Thyroid gland (tissue), 4 donors: Measurements from ENCODE around the gene PLXNA3. TPM values are rescaled to one million over a fixed set of nuclear protein-coding genes. Genes with fewer than 3 reads are reported as not detected.

ENCODE experiments used
- DNase-seq, 2 donors: peaks; one replicate each; pipeline ENCODE4 v3.0.0-alpha.2; 2019
- H3K27ac ChIP-seq, 3 donors: fragments of 200-600 bp; sonication (generic); 1 replicate in 2 of 3; 2 replicates in 1 of 3; pipeline ENCODE4 v1.5.1; 2016 to 2019; ENCODE audit warnings: mild to moderate bottlenecking in 1 of 3, moderate library complexity in 1 of 3
- H3K27me3 ChIP-seq: fragments of 200-600 bp; sonication (generic); one replicate; pipeline ENCODE4 v1.5.1; 2019
- H3K36me3 ChIP-seq, 2 donors: fragments of 200-600 bp; sonication (generic); one replicate each; pipeline ENCODE4 v1.5.1; 2016 to 2019
- H3K4me1 ChIP-seq, 2 donors: fragments of 200-600 bp; sonication (generic); one replicate each; pipeline ENCODE4 v1.5.1; 2017 to 2019
- H3K4me3 ChIP-seq, 3 donors: fragments of 200-600 bp; sonication (generic); replicated peaks in 1 of 3; 1 replicate in 2 of 3; 2 replicates in 1 of 3; pipeline ENCODE4 v1.5.1; 2016; ENCODE audit warnings: mild to moderate bottlenecking in 1 of 3
- H3K9me3 ChIP-seq: fragments of 200-600 bp; sonication (generic); one replicate; pipeline ENCODE4 v1.5.1; 2017
- CTCF ChIP-seq, 6 experiments: fragments of 200-600 bp in 3 of 6; fragments of 450-650 bp in 3 of 6; sonication (generic) in 3 of 6; IDR thresholded peaks; one replicate each; pipeline ENCODE4 v1.5.1; 2016 to 2019; ENCODE audit warnings: antibody characterized with exemption in 6 of 6, mild to moderate bottlenecking in 2 of 6, inconsistent platforms in 1 of 6, moderate library complexity in 1 of 6
- POLR2A ChIP-seq, 2 donors: fragments of 450-650 bp; IDR thresholded peaks; one replicate each; pipeline ENCODE4 v1.6.1; 2017; ENCODE audit warnings: antibody characterized with exemption in 2 of 2, mild to moderate bottlenecking in 2 of 2, moderate library complexity in 1 of 2
- WGBS, 2 donors: methylation state at CpG; one replicate each; pipeline ENCODE4 v1.1.5; 2017; 5-methylcytosine and 5-hydroxymethylcytosine counted together
- intact Hi-C: fragments of 100-400 bp; cut with DNase I; formaldehyde crosslinking; loops from one replicate; pipeline ENCODE4 v1.15.1; 2023
- total RNA-seq, 4 donors: library from RNA; depleted of rRNA; stranded (reverse); fragments of >200 nt; gene quantifications; one replicate each; pipeline ENCODE4 v1.2.3, GENCODE V29; 2016

Gene PLXNA3
- 10 to 100 TPM in 2 of 4 donors, 1 to 10 TPM in 2; 3.9 to 20.7 (median 14.1) TPM for total RNA-seq

- DNase-seq = peak; percentile 34 to 48
- Histone ChIP-seq H3K27me3 (no peaks in the 10 kb centered on the region), H3K4me3 (peak within 1 kb of the TSS in 2 of 3 donors; percentile 20 to 41), H3K9me3 (no peaks in the 10 kb centered on the region), H3K36me3 (no peaks in the 10 kb centered on the region), H3K27ac (peak within 1 kb of the TSS in 1 of 3 donors; percentile 36), H3K4me1 (peaks cover 0 to 6% of the 10 kb centered on the region in 2 donors)
- WGBS, 2 donors = 0% methylated on average over 1 of the region's 88 CpGs; no CpG with 5 or more reads in 1 of the 2 donors
- intact Hi-C loops = no loop called here
- TF ChIP-seq CTCF (IDR thresholded peaks at IDR 0.05) (no peak), POLR2A (IDR thresholded peaks at IDR 0.05) (peak; percentile 13 to 88)
Measured at GRCh38 chrX:154458116-154458953, at the start of gene PLXNA3. PLXNA3 (plus strand) TSS chrX:154458281; CDS start chrX:154460184, 1,903 bp downstream.

- Histone ChIP-seq H3K4me1 (peaks cover 0 to 7% of the 10 kb centered on the region in 2 donors), H3K4me3 (no peak overlapping the region)
- intact Hi-C loops = no loop called here
Measured at GRCh38 chrX:154408659-154409221, 49.3 kb upstream of the PLXNA3 start.

GRCh38 chrX:154409222-154409871, 48.7 kb upstream of the PLXNA3 start, which contains the start of gene DNASE1L1:
DNASE1L1 (minus strand) TSS chrX:154409254; CDS start chrX:154405568, 3,686 bp downstream.
- no peaks in the 10 kb centered on the region for H3K9me3 ChIP-seq
- H3K27me3 ChIP-seq = no peaks in the 10 kb centered on the region
- peak; percentile 73 to 81 for DNase-seq
- intact Hi-C loops = no loop called here
- H3K27ac ChIP-seq = peak within 1 kb of the TSS in 2 of 3 donors; percentile 30 to 40
- no peaks in the 10 kb centered on the region for H3K36me3 ChIP-seq
- no peak within 1 kb of the TSS for H3K4me3 ChIP-seq
- whole genome bisulfite sequencing, 2 donors = 70 to 86% methylated on average over 4 of the region's 26 CpGs
- TF ChIP-seq POLR2A (IDR thresholded peaks at IDR 0.05) = no peak
- no peak for TF ChIP-seq CTCF (IDR thresholded peaks at IDR 0.05)
- peaks cover 0 to 7% of the 10 kb centered on the region in 2 donors for H3K4me1 ChIP-seq

More at GRCh38 chrX:154408659-154409221, 49.3 kb upstream of the PLXNA3 start:
- peak overlapping the region in 2 of 3 donors; percentile 30 to 40 for H3K27ac ChIP-seq
- no peak for DNase-seq
- no peaks in the 10 kb centered on the region for H3K36me3 ChIP-seq
- H3K9me3 ChIP-seq = no peaks in the 10 kb centered on the region
- no peak for TF ChIP-seq POLR2A (IDR thresholded peaks at IDR 0.05)
- TF ChIP-seq CTCF (IDR thresholded peaks at IDR 0.05) = no peak
- H3K27me3 ChIP-seq = no peaks in the 10 kb centered on the region
- 54 to 81% methylated on average over 8 to 10 of the region's 10 CpGs for WGBS, 2 donors

GRCh38 chrX:154411981-154412340, 46.1 kb upstream of the PLXNA3 start:
- peak overlapping the region; percentile 89 to 95 (median 94) for H3K27ac ChIP-seq
- DNase-seq = peak; percentile 74 to 77
- intact Hi-C loops = no loop called here

More at GRCh38 chrX:154411981-154412340, 46.1 kb upstream of the PLXNA3 start:
- WGBS, 2 donors = 13% methylated on average over 4 of the region's 29 CpGs; no CpG with 5 or more reads in 1 of the 2 donors
- Histone ChIP-seq H3K36me3 (no peaks in the 10 kb centered on the region), H3K9me3 (no peaks in the 10 kb centered on the region), H3K4me3 (peak overlapping the region; percentile 39 to 62 (median 51)), H3K4me1 (peaks cover 0 to 7% of the 10 kb centered on the region in 2 donors), H3K27me3 (no peaks in the 10 kb centered on the region)
- TF ChIP-seq POLR2A (IDR thresholded peaks at IDR 0.05) (peak in 1 of 2 donors; percentile 64), CTCF (IDR thresholded peaks at IDR 0.05) (no peak)
